ENCODE measurements around the gene AGTRAP. TPM values are rescaled to one million over a fixed set of nuclear protein-coding genes. Genes with fewer than 3 reads are reported as not detected.

AGTRAP gene
- total RNA-seq, 4 donors from 2014 or later, result 9.5 to 32.2 (median 25.5) TPM

DNA sequence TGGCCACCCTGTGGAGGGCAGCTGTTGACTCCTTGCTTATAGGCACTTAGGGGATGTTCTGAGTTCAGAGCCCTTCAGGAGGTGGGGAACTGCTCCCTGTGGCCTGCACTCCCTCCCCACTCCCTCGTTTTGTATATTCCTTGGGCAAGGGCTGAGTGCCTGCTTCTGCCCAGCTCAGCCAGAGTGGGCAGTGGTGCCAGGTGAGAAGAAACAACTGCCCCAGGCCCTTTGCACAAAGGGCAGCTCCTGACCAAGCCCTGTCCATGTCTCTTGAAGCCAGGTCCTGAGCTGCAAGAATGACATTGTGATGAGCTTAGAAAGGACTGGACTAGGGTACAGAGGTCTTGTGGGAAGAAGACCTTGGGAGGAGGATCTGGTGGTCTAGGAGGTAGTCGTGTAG lies 2.2 kb downstream of the AGTRAP start:
- Histone ChIP-seq H3K4me3 (no peak overlapping the region), H3K9me3 (no peaks in the 10 kb centered on the region), H3K36me3 (no peaks in the 10 kb centered on the region), H3K27ac (no peak overlapping the region), H3K4me1 (peaks cover 0 to 18% (median 10%) of the 10 kb centered on the region in 4 donors), H3K27me3 (no peaks in the 10 kb centered on the region)
- DNase-seq, result no peak
- TF ChIP-seq CTCF (IDR thresholded peaks at IDR 0.05), result no peak
- no peak for TF ChIP-seq POLR2A (IDR thresholded peaks at IDR 0.05)

DNA sequence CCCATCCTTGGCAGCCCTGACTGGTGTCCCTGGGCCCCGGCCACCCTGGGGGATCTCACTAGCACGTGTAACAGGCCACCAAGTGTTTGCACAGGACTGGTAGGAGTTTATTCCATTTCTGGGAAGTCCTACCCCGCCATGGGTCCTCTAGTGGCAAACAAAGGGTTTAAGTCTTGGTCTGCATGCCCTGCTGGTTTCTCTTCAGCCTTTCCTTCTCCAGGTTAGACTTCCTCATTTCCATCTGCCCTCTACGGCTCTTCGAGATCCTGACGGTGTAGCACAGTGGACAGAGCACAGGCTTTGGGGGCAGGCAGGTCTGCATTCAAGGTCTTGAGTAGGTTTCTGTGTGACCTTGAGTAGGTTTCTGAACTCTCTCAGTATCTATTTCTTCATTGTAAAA lies 2.8 kb downstream of the AGTRAP start:
- Histone ChIP-seq H3K27me3 (no peaks in the 10 kb centered on the region), H3K9me3 (no peaks in the 10 kb centered on the region), H3K27ac (no peak overlapping the region), H3K36me3 (no peaks in the 10 kb centered on the region), H3K4me3 (no peak overlapping the region), H3K4me1 (peaks cover 0 to 18% (median 10%) of the 10 kb centered on the region in 4 donors)
- no peak for DNase-seq
- TF ChIP-seq CTCF (IDR thresholded peaks at IDR 0.05) (no peak), POLR2A (IDR thresholded peaks at IDR 0.05) (no peak)

DNA sequence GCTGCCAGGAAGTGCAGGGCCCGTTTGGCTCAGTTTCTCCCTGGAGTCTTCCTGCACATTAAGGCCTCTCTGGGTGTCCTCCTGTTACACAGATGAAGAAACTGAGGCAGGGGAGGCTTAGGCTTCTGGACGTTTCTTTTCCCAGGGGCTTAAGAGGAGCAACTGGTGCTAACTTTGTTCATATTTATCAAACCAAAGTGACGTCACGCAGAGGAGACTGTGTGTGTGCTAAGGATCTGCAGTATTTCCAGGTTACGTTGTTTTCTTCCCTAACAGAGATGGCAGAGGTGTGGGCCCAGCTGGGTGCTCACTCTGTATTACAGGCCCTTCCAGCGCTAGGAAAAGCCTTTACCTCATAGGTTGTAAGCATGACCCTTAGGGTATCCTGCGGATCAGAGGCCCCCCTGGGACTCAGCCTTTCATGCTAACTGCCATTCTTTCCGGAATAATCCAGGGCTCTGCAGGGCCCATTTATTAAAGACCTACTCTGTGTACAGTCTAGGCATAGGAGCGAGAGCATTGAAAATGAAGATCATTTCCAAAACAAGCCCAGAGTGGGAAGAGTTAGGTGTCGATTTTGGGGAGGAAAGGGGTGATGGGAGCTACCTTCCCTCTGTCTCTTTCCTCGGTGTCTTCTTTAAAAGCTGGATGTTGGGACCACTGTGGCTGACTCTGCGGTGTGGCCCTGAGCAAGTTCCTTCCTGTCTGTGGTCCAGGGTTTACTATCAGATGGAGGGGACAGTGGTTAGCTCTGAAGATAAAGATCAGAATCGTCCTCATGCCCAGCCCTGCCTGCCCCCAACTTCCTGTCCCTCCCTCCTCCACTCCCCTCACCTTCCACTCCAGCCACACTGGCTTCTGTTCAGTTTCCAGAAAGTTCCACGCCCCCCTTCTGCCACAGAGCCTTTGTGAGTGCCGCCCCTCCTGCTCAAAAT lies 4.6 kb downstream of the AGTRAP start:
- Histone ChIP-seq H3K27ac (no peak overlapping the region), H3K4me1 (peaks cover 0 to 16% (median 10%) of the 10 kb centered on the region in 4 donors), H3K27me3 (no peaks in the 10 kb centered on the region), H3K4me3 (no peak overlapping the region), H3K36me3 (no peaks in the 10 kb centered on the region), H3K9me3 (no peaks in the 10 kb centered on the region)
- DNase-seq, result no peak
- TF ChIP-seq POLR2A (IDR thresholded peaks at IDR 0.05) (no peak), CTCF (IDR thresholded peaks at IDR 0.05) (no peak)

DNA sequence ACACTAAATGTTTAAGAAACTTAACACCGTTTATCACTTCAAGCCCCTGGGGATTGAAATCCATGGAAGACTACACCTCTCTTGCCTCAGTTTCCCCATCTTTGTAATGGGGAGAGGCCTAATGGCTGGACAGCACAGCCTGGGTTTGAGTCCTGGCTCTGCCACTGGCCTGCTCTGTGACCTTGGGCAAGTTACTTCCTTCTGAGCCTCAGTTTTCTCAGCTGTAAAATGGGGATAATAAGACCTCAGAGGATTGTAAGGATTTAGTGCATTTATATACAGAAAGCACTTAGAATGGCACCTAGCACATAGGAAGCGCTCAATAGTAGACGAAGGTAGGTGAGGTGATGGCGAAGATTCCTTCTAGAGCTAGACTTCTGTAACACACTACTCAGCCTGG lies 5.5 kb downstream of the AGTRAP start:
- H3K36me3 ChIP-seq, result no peaks in the 10 kb centered on the region
- no peak overlapping the region for H3K4me3 ChIP-seq
- peaks cover 0 to 15% (median 9%) of the 10 kb centered on the region in 4 donors for H3K4me1 ChIP-seq
- no peaks in the 10 kb centered on the region for H3K9me3 ChIP-seq
- no peaks in the 10 kb centered on the region for H3K27me3 ChIP-seq
- no peak for DNase-seq
- no peak overlapping the region for H3K27ac ChIP-seq
- TF ChIP-seq CTCF (IDR thresholded peaks at IDR 0.05), result no peak
- TF ChIP-seq POLR2A (IDR thresholded peaks at IDR 0.05), result no peak

GRCh38 chr1:11741919-11742558 lies 6.1 kb downstream of the AGTRAP start:
- no peak overlapping the region for H3K27ac ChIP-seq
- TF ChIP-seq CTCF (IDR thresholded peaks at IDR 0.05) (no peak), POLR2A (IDR thresholded peaks at IDR 0.05) (no peak)
- DNase-seq, result no peak

More at GRCh38 chr1:11741919-11742558, 6.1 kb downstream of the AGTRAP start:
- no peak overlapping the region for H3K4me3 ChIP-seq
- no peaks in the 10 kb centered on the region for H3K9me3 ChIP-seq
- H3K4me1 ChIP-seq, result peaks cover 0 to 10% (median 7%) of the 10 kb centered on the region in 4 donors
- no peaks in the 10 kb centered on the region for H3K27me3 ChIP-seq
- no peaks in the 10 kb centered on the region for H3K36me3 ChIP-seq
